CD4-positive, alpha-beta T cell treated with Interleukin-1 beta for 1 hour (primary cell): ENCODE measurements around the gene KLHDC10.
"Not testable (repeated sequence)": the region's sequence is repeated elsewhere in the genome, so short reads cannot be mapped to it uniquely, and the experiment has no call there.

Experiments used
- DNase-seq, 2 donors: peaks; one replicate each; pipeline ENCODE4 v3.0.0-alpha.2; 2020 to 2022

The KLHDC10 gene

GRCh38 chr7:130118801-130119200, 48.5 kb downstream of the KLHDC10 start:
- no peak for DNase-seq

- no peak for DNase-seq
These were observed 53.2 kb downstream of the KLHDC10 start for GRCh38 chr7:130123501-130123900.

- no peak for DNase-seq
These were observed 54.4 kb downstream of the KLHDC10 start for GRCh38 chr7:130124711-130125110.

GRCh38 chr7:130126840-130127239, 56.5 kb downstream of the KLHDC10 start:
- not testable (repeated sequence) for DNase-seq

- DNase-seq: no peak
These were observed 57.1 kb downstream of the KLHDC10 start for GRCh38 chr7:130127404-130127803.

GRCh38 chr7:130127821-130128317, 57.5 kb downstream of the KLHDC10 start:
- DNase-seq: no peak

GRCh38 chr7:130129011-130129411, 58.7 kb downstream of the KLHDC10 start:
- no peak for DNase-seq

- no peak for DNase-seq
These were observed 61.0 kb downstream of the KLHDC10 start for GRCh38 chr7:130131191-130131834.

- no peak for DNase-seq
These were observed 61.9 kb downstream of the KLHDC10 start for GRCh38 chr7:130131964-130132875.

GRCh38 chr7:130133029-130133782, 62.9 kb downstream of the KLHDC10 start:
- no peak for DNase-seq

GRCh38 chr7:130134106-130134636, 63.8 kb downstream of the KLHDC10 start:
- no peak for DNase-seq

GRCh38 chr7:130134726-130135125, 64.4 kb downstream of the KLHDC10 start:
- no peak for DNase-seq

GRCh38 chr7:130135208-130136205, 65.2 kb downstream of the KLHDC10 start:
- no peak for DNase-seq

GRCh38 chr7:130136579-130137167, 66.3 kb downstream of the KLHDC10 start:
- no peak for DNase-seq

GRCh38 chr7:130137207-130137606, 66.9 kb downstream of the KLHDC10 start:
- DNase-seq: no peak

GRCh38 chr7:130139193-130139960, 69.0 kb downstream of the KLHDC10 start:
- no peak for DNase-seq

GRCh38 chr7:130140551-130141160, 70.3 kb downstream of the KLHDC10 start:
- no peak for DNase-seq

GRCh38 chr7:130141161-130141883, 71.0 kb downstream of the KLHDC10 start:
- DNase-seq: peak; percentile 36 to 49
